GM12875 (cell line): ENCODE results near the gene TAB2.

ENCODE experiments used
- H3K4me3 ChIP-seq: one replicate; pipeline ENCODE4 v1.5.1; 2011; ENCODE audit warnings: low read depth, low read length, control low read depth
- CTCF ChIP-seq: IDR thresholded peaks from 2 replicates; pipeline ENCODE4 v1.5.1; 2011; ENCODE audit warnings: low read depth, mild to moderate bottlenecking, control low read depth, inconsistent platforms, low read length, moderate library complexity, borderline replicate concordance; ENCODE audit not compliant: insufficient read depth

TAB2 gene

DNA sequence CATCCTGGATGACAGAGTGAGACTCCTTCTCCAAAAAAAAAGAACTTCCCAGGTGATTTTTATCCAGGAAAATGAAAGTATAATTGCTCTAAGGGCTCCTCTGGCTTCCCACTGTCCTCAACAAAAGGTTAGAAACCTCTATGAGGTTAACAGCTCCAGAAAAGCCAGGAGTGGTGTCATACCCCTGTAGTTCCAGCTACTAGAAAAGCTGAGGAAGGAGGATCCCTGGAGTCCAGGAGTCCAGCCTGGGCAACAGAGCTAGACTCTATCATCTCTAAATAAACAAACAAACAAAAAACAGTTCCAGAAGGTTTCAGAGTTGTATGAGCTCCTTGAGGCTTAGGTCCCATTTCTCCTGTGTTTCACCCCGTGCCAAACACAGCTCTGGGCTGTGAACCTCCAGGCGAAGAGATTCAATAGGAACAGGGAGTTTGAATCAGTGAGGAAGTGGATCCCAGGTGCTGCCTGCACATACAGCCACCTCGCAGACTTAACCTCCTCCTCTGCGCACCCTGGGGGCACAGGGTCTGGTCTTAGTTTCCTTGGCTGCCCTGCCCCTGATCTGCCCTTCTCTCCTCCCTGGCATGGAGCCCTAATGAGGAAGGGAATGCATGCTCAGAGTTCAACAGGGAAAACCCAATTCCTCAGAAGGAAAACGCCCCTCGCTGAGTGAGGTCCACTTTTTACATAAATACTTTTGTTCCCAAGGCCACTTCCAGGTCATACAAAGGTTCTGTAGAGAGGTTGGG, 136.3 kb downstream of the TAB2 start:
- no peak for TF ChIP-seq CTCF
- no peak overlapping the region for H3K4me3 ChIP-seq

DNA sequence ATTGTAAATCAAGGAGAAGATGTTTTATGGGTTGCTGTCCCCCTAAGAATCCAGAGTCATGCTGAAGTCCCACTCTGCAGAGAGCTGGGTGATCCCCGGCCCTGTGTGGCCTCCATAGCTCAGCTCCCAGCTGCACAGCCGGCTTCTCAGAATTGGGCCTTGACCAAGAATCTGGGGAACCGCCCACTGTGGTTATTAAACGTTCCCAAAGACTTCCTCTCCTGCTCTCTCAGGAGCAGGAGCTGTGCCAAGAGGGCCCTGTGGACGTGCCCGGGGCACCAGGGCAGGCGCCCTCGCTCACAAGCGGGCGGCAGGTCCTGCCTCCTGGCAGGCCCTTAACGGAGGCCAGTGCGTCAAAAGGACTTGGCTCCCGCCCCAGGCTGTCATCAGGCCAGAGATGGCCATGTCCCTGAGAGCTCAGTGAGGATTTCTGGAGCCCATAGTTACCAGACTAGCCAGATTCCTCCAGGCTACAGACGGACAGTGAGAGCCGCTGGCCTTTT, 136.9 kb downstream of the TAB2 start:
- no peak for TF ChIP-seq CTCF
- no peak overlapping the region for H3K4me3 ChIP-seq

- TF ChIP-seq CTCF: no peak
- H3K4me3 ChIP-seq: no peak overlapping the region
Observed at GRCh38 chr6:149455031-149455732, 137.7 kb downstream of the TAB2 start.

- no peak for TF ChIP-seq CTCF
- H3K4me3 ChIP-seq: no peak overlapping the region
Observed at GRCh38 chr6:149456311-149457021, 139.0 kb downstream of the TAB2 start.

- no peak overlapping the region for H3K4me3 ChIP-seq
- no peak for TF ChIP-seq CTCF
Observed at GRCh38 chr6:149457316-149457884, 139.9 kb downstream of the TAB2 start.

DNA sequence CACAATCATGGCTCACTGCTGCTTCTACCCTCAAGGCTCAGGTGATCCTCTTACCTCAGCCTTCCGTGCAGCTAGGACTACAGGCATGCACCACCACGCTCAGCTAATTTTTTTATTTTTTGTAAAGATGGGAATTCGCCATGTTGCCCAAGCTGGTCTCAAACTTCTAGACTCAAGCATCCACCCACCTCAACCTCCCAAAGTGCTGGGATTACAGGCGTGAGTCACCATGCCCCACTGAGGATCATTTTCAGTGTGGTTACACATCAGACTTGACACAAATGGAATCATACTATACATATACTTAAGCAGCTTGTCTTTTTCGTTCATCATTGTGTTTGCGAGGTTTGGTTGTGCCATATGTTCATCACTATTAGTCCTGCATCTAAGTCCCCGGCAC, 140.7 kb downstream of the TAB2 start:
- no peak for TF ChIP-seq CTCF
- no peak overlapping the region for H3K4me3 ChIP-seq
